ENCODE measurements around the gene DESI1. TPM values are rescaled to one million over a fixed set of nuclear protein-coding genes. Genes with fewer than 3 reads are reported as not detected.
"Not testable (repeated sequence)": the region's sequence is repeated elsewhere in the genome, so short reads cannot be mapped to it uniquely, and the experiment has no call there.

DESI1 gene
- total RNA-seq, 1 donor from 2014 or later, result 15.0 TPM

- no peak for DNase-seq (ENCODE audit: low read depth in 2 of 2)
Measured at GRCh38 chr22:41636467-41636866, 15.6 kb upstream of the DESI1 start.

- not testable (repeated sequence) for DNase-seq (ENCODE audit: low read depth in 2 of 2)
Measured at GRCh38 chr22:41634610-41635009, 13.8 kb upstream of the DESI1 start.

GRCh38 chr22:41631615-41632014, 10.8 kb upstream of the DESI1 start:
- not testable (repeated sequence) for DNase-seq (ENCODE audit: low read depth in 2 of 2)

GRCh38 chr22:41631115-41631514, 10.3 kb upstream of the DESI1 start:
- not testable (repeated sequence) for DNase-seq (ENCODE audit: low read depth in 2 of 2)

DNA sequence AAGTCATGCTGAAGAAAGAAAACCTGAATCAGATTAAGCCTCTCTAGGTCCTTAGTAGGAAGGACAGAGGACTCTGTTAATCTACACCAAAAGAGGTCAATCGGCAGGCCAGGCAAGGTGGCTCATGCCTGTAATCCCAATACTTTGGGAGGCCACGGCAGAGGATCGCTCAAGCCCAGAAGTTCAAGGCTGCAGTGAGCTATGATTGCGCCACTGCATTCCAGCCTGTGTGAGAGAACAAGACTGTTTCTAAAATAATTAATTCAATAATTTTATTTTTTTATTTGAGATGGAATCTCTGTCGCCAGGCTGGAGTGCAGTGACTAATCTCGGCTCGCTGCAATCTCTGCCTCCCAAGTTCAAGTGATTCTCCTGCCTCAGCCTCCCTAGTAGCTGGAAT, 4.7 kb upstream of the DESI1 start:
- DNase-seq (ENCODE audit: low read depth in 2 of 2), result no peak

DNA sequence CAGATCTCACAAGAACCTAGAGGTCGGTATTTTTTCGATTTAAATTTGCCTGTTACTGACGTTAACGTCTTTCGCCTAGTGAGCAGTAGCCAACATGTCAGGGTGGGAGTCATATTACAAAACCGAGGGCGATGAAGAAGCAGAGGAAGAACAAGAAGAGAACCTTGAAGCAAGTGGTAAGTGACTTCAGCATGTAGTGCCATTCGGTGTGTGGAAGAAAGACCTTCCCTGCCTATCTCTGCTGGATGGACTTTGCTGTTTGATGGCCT, 1.0 kb upstream of the DESI1 start:
- DNase-seq (ENCODE audit: low read depth in 2 of 2), result no peak

DNA sequence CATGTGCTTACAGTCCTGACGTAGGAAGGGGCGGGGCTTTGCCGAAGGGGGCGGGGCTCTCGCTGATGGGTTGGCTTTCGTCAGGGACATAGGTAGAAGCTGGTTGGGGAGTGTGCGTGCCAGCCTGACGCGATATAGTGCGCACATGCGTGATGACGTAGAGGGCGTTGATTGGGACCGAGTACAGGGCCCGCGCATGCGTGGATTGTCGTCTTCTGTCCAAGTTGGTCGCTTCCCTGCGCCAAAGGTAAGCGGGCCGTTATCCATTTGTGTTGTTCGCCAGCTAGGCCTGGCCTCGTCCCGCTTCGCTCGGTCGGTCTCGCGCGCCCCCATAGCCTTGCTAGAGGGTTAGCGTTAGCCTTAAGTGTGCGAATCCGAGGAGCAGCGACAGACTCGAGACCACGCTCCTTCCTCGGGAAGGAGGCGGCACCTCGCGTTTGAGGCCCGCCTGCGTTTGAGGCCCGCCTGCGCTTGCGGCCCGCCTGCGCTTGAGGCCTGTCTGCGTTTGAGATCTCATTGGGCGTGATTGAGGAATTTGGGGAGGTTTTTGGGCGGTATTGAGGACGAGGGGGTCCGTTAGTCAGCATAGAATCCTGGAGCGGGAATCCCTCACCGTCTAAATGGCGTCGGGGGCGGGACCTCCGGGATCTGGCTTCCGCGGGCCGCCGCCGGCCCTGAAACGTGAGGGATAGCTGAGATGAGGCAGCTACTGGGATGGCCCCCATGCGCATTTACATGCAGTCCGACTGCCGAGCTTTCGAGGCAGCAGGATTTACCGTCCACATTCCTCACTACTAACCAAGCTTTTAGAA, 462 bp upstream of the DESI1 start, which contains the start of gene XRCC6:
TSS of gene XRCC6 (plus strand) at position 197 of the 812 bp plus-strand sequence. CDS start 710 bp downstream, outside the sequence.
- DNase-seq (ENCODE audit: low read depth in 2 of 2), result peak; percentile 99 to 100

DNA sequence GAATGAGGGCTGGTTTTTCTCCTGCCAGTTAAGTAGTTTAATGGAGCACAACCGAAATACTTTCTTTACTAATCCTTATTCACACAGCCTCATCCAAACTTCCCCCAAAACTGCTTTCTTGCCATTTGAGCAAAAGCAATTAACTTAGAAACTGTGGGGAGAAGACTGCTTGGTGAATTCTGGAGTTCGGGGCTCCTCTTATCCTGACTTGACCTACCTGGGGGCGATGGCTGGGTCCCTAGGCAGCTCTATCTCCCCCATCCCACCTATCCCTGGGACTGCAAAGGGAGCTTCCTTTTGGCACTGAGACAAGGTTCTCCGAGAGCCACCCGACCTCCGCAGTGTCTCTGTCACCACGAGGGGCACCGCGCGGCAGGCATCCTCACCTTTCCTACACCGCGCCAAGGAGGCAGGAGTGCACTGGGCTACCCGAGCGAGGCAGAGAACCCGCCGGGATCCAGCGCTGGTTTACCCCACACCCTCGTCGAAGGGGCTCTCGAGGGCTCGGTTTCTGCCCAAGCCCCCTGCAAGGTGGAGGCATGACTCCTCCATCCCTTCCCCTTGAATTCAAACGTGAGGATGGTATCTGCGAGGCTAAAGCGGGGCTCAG, 759 bp downstream of the DESI1 start:
- peak in 1 of 2 donors; percentile 26 for DNase-seq (ENCODE audit: low read depth in 2 of 2)

DNA sequence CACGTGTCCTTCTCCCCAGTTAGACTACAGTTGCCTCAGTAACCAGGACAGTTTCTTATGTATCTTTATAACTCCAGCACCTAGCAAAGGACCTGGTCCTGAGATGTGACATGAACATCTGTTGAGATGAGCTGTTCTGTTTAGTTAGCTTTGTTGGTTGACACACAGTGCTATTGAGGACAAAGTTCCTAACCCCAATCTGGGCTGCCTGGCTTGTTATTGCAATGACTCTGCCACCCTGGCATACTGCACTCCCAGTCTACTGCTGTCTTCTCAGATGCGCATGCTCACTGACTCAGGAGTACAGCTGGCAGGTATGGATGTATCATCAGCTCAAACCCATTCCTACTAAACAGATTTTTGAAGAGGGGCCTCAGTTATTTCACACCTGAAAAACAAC, 7.4 kb downstream of the DESI1 start:
- no peak for DNase-seq (ENCODE audit: low read depth in 2 of 2)

GRCh38 chr22:41612603-41613306, 8.1 kb downstream of the DESI1 start:
- DNase-seq (ENCODE audit: low read depth in 2 of 2), result no peak

DNA sequence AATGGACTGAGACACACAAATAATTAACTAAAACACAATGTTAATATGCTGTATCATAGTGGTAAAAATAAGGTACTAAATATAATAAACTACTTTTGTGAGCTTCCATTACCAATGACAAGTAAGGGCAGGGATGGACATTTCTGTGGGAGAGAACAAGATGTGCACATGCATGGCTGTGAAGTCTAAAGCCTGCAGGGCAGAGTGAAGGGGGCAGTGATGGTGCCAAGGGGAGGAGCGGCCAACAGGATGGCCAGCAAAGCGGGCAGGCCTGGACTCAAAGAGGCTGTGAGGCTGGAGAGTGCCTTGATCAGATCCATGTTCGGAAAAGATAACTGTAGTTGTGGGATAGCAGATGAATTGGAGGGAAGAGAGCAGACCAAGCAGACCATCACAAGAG, 12.5 kb downstream of the DESI1 start:
- no peak for DNase-seq (ENCODE audit: low read depth in 2 of 2)

- no peak for DNase-seq (ENCODE audit: low read depth in 2 of 2)
Measured at GRCh38 chr22:41603873-41604332, 16.9 kb downstream of the DESI1 start.

DNA sequence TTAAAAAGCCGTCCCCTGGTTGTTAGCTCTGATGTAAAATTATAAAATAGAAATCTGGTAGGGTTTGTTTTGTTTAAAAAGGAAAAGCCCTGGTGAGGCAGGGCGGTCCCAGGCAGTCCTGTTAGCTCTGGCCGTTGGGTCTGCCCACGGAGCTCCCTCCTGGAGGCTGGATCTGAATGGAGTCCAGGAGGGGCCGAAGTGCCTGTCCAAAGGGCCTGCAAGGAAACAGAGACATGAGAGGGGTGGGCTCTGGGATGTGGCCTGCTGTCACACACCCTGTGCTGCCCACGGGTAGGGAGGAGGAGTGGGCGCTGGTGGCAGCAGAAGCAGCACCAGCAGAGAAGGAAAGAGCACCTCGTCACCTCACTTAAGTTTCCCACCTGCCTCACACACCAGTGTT, 19.9 kb downstream of the DESI1 start:
- DNase-seq (ENCODE audit: low read depth in 2 of 2), result no peak

- DNase-seq (ENCODE audit: low read depth in 2 of 2), result no peak
Measured at GRCh38 chr22:41598891-41599635, 21.8 kb downstream of the DESI1 start.

GRCh38 chr22:41598081-41598480, 22.8 kb downstream of the DESI1 start:
- DNase-seq (ENCODE audit: low read depth in 2 of 2), result peak in 1 of 2 donors; percentile 77

- no peak for DNase-seq (ENCODE audit: low read depth in 2 of 2)
Measured at GRCh38 chr22:41597635-41597953, 23.2 kb downstream of the DESI1 start.

GRCh38 chr22:41596776-41597634, 23.8 kb downstream of the DESI1 start:
- peak; percentile 30 to 69 for DNase-seq (ENCODE audit: low read depth in 2 of 2)

DNA sequence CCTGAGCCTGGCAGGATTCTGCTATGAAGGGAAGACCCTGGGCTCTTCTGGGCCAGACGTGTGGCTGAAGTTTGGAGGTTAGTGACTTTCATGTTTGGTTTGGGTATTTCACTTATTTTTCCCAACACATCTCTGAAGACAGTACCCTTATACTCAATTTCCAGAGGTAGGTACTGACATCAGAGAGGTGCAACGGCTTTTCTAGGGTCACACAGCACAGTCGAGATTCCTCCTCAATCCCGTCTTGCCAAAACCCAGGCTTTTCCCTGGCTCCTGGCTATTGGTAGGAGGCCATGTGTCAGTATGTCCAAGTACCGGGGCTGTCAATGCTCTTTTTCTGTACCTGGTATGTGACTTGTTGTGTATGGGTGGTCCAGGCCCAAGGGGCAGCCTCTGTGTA, 25.1 kb downstream of the DESI1 start:
- DNase-seq (ENCODE audit: low read depth in 2 of 2), result no peak

- DNase-seq (ENCODE audit: low read depth in 2 of 2), result not testable (repeated sequence)
Measured at GRCh38 chr22:41593336-41593960, 27.4 kb downstream of the DESI1 start.
